WTC11 (cell line): Measurements from ENCODE around the gene CCDC12. TPM values are rescaled to one million over a fixed set of nuclear protein-coding genes. Genes with fewer than 3 reads are reported as not detected.

ENCODE experiments used
- ATAC-seq: fragments of 200-7000 bp; cut with Tn5 transposase; 2 replicates; pipeline ENCODE4 v1.10.0; 2021; ENCODE audit warnings: mild to moderate bottlenecking, moderate library complexity
- CTCF ChIA-PET: fragments of 300-600 bp; sonication (Branson Sonifier 250); formaldehyde crosslinking; loops from one replicate; lab custom pipeline; 2021; ENCODE audit warnings: antibody characterized with exemption; lab: Charles Lee
- POLR2A ChIA-PET: fragments of 350-600 bp; sonication (Branson Sonifier 250); formaldehyde crosslinking; loops from one replicate; lab custom pipeline; 2021; ENCODE audit warnings: antibody characterized with exemption; lab: Charles Lee
- DNase-seq: peaks from one replicate; pipeline ENCODE4 v3.0.0; 2021; ENCODE audit warnings: low spot score
- H3K27ac Mint-ChIP-seq: 2 replicates; pipeline ENCODE4 v1.8.0; 2021; ENCODE audit warnings: mixed read lengths
- H3K27me3 Mint-ChIP-seq: 2 replicates; pipeline ENCODE4 v1.8.0; 2021; ENCODE audit warnings: low read depth, mild to moderate bottlenecking, moderate library complexity, mixed read lengths
- H3K36me3 Mint-ChIP-seq: 2 replicates; pipeline ENCODE4 v1.8.0; 2021; ENCODE audit warnings: mixed read lengths
- H3K4me1 Mint-ChIP-seq: 2 replicates; pipeline ENCODE4 v1.8.0; 2022; ENCODE audit warnings: mixed read lengths
- H3K4me3 Mint-ChIP-seq: 2 replicates; pipeline ENCODE4 v1.8.0; 2021; ENCODE audit warnings: mild to moderate bottlenecking, moderate library complexity, mixed read lengths
- H3K9me3 Mint-ChIP-seq: 2 replicates; pipeline ENCODE4 v1.8.0; 2021; ENCODE audit warnings: mixed read lengths
- ATF1 ChIP-seq: sonication (generic); formaldehyde crosslinking; IDR thresholded peaks from 2 replicates; pipeline ENCODE4 v1.8.1; 2023; ENCODE audit warnings: mild to moderate bottlenecking, moderate library complexity, missing genetic modification reagents
- CBFB ChIP-seq: sonication (generic); formaldehyde crosslinking; IDR thresholded peaks from 2 replicates; pipeline ENCODE4 v1.8.1; 2022; ENCODE audit warnings: mild to moderate bottlenecking, low read depth, missing genetic modification reagents
- CREM ChIP-seq: sonication (generic); formaldehyde crosslinking; IDR thresholded peaks from 2 replicates; pipeline ENCODE4 v1.8.1; 2022; ENCODE audit warnings: mild to moderate bottlenecking, missing genetic modification reagents, moderate library complexity
- EMX1 ChIP-seq: fragments of 250-450 bp; sonication (Bioruptor Pico); IDR thresholded peaks from 2 replicates; pipeline ENCODE4 v1.8.0; 2021; ENCODE audit warnings: mild to moderate bottlenecking
- GTF2I ChIP-seq: fragments of 250-450 bp; sonication (Bioruptor Pico); conservative IDR thresholded peaks from 2 replicates; pipeline ENCODE4 v1.4.0; 2021; ENCODE audit warnings: mild to moderate bottlenecking
- HMGA2 ChIP-seq: fragments of 250-450 bp; sonication (Bioruptor Pico); IDR thresholded peaks from 2 replicates; pipeline ENCODE4 v1.4.0; 2021; ENCODE audit warnings: mild to moderate bottlenecking, moderate library complexity
- KAT7 ChIP-seq: sonication (generic); formaldehyde crosslinking; IDR thresholded peaks from 2 replicates; pipeline ENCODE4 v1.8.1; 2023; ENCODE audit warnings: missing genetic modification reagents, mild to moderate bottlenecking, borderline replicate concordance
- MXD4 ChIP-seq: fragments of 250-450 bp; sonication (Bioruptor Pico); IDR thresholded peaks from 2 replicates; pipeline ENCODE4 v1.8.0; 2021; ENCODE audit warnings: mild to moderate bottlenecking, moderate library complexity, borderline replicate concordance
- NFE2L1 ChIP-seq: sonication (generic); formaldehyde crosslinking; IDR thresholded peaks from 2 replicates; pipeline ENCODE4 v1.8.1; 2023; ENCODE audit warnings: missing genetic modification reagents
- NR1H2 ChIP-seq: sonication (generic); formaldehyde crosslinking; IDR thresholded peaks from 2 replicates; pipeline ENCODE4 v1.9.0; 2021; ENCODE audit warnings: mild to moderate bottlenecking, moderate library complexity, missing genetic modification reagents
- NR3C1 ChIP-seq: sonication (generic); formaldehyde crosslinking; conservative IDR thresholded peaks from 2 replicates; pipeline ENCODE4 v1.8.1; 2023; ENCODE audit warnings: low read depth, mild to moderate bottlenecking, missing genetic modification reagents
- RORB ChIP-seq: fragments of 250-450 bp; sonication (Bioruptor Pico); IDR thresholded peaks from 2 replicates; pipeline ENCODE4 v1.9.0; 2021; ENCODE audit warnings: mild to moderate bottlenecking
- TCF7 ChIP-seq: sonication (generic); formaldehyde crosslinking; IDR thresholded peaks from 2 replicates; pipeline ENCODE4 v1.8.0; 2022; ENCODE audit warnings: mild to moderate bottlenecking, low read depth, missing genetic modification reagents, moderate library complexity
- ZNF121 ChIP-seq: sonication (generic); formaldehyde crosslinking; IDR thresholded peaks from 2 replicates; pipeline ENCODE4 v1.8.0; 2023; ENCODE audit warnings: missing genetic modification reagents
- ZNF138 ChIP-seq: sonication (generic); formaldehyde crosslinking; conservative IDR thresholded peaks from 2 replicates; pipeline ENCODE4 v1.8.1; 2022; ENCODE audit warnings: mild to moderate bottlenecking, moderate library complexity, missing genetic modification reagents
- ZNF219 ChIP-seq: sonication (generic); formaldehyde crosslinking; IDR thresholded peaks from 2 replicates; pipeline ENCODE4 v1.8.0; 2023; ENCODE audit warnings: missing genetic modification reagents, mild to moderate bottlenecking, borderline replicate concordance
- ZNF232 ChIP-seq: sonication (generic); formaldehyde crosslinking; IDR thresholded peaks from 2 replicates; pipeline ENCODE4 v1.8.0; 2022; ENCODE audit warnings: mild to moderate bottlenecking, missing genetic modification reagents
- ZNF317 ChIP-seq: sonication (generic); formaldehyde crosslinking; IDR thresholded peaks from 2 replicates; pipeline ENCODE4 v1.8.1; 2023; ENCODE audit warnings: low read depth, mild to moderate bottlenecking, moderate library complexity, missing genetic modification reagents, borderline replicate concordance
- ZNF423 ChIP-seq: fragments of 250-450 bp; sonication (Bioruptor Pico); IDR thresholded peaks from 2 replicates; pipeline ENCODE4 v2.1.2; 2022; ENCODE audit warnings: mild to moderate bottlenecking, moderate library complexity
- ZNF671 ChIP-seq: fragments of 250-450 bp; sonication (Bioruptor Pico); IDR thresholded peaks from 2 replicates; pipeline ENCODE4 v1.8.0; 2021; ENCODE audit warnings: mild to moderate bottlenecking
- total RNA-seq: library from RNA; stranded (reverse); gene quantifications from 3 replicates; pipeline ENCODE4 v1.2.3, GENCODE V29; 2021
- TF ChIP-seq, protein P1 (sequence below): fragments of 250-450 bp; sonication (Bioruptor Pico); conservative IDR thresholded peaks from 2 replicates; pipeline ENCODE4 v1.9.0; 2021; ENCODE audit warnings: mild to moderate bottlenecking
- TF ChIP-seq, protein P2 (sequence below): fragments of 250-450 bp; sonication (Bioruptor Pico); IDR thresholded peaks from 2 replicates; pipeline ENCODE4 v1.8.0; 2021; ENCODE audit warnings: mild to moderate bottlenecking
- TF ChIP-seq, protein P3 (sequence below): sonication (generic); formaldehyde crosslinking; IDR thresholded peaks from 2 replicates; pipeline ENCODE4 v1.8.0; 2022; ENCODE audit warnings: mild to moderate bottlenecking, missing genetic modification reagents
- TF ChIP-seq, protein P4 (sequence below): sonication (generic); formaldehyde crosslinking; IDR thresholded peaks from 2 replicates; pipeline ENCODE4 v1.8.1; 2022; ENCODE audit warnings: missing genetic modification reagents, borderline replicate concordance
- TF ChIP-seq, protein P5 (sequence below): sonication (generic); formaldehyde crosslinking; IDR thresholded peaks from 2 replicates; pipeline ENCODE4 v1.8.0; 2022; ENCODE audit warnings: missing genetic modification reagents

Gene CCDC12
- total RNA-seq, 1 experiment from 2014 or later = 59.1 TPM

DNA sequence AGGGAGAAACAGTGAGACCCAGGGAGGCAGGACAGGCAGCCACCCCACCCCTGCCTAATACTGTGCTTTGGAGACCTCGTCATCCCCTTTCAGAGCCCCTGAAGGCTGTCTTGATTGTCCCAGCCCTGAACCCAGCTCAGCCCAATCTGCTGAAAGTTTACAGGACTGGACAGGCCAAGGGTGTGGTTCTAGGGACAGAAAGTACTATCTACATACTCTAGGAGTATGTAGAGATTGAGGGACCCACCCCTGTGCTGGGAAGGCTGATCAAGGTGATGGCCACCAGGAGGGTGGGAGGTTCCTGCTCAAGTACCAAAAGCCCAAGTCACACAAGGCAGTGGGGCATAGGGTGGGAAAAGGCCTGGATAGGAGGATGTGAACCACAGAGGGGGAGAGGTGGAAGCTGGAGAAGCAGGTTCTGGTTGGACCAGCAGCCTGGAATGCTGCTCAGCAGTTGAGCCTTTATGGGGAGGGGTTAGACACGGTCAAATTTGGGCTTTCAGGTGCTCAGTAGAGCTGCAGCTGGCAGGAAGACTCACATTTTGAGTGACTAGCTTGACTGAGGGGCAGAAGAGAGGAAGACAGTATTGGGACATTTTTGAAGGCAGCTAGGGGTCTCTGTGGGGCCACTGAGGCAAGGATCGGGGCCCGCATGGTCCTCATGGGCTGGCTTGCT, 9.6 kb upstream of the CCDC12 start (continued):
- TF ChIP-seq ATF1 (CRISPR knock-in tag) = no peak
- TF ChIP-seq, protein P1, sequence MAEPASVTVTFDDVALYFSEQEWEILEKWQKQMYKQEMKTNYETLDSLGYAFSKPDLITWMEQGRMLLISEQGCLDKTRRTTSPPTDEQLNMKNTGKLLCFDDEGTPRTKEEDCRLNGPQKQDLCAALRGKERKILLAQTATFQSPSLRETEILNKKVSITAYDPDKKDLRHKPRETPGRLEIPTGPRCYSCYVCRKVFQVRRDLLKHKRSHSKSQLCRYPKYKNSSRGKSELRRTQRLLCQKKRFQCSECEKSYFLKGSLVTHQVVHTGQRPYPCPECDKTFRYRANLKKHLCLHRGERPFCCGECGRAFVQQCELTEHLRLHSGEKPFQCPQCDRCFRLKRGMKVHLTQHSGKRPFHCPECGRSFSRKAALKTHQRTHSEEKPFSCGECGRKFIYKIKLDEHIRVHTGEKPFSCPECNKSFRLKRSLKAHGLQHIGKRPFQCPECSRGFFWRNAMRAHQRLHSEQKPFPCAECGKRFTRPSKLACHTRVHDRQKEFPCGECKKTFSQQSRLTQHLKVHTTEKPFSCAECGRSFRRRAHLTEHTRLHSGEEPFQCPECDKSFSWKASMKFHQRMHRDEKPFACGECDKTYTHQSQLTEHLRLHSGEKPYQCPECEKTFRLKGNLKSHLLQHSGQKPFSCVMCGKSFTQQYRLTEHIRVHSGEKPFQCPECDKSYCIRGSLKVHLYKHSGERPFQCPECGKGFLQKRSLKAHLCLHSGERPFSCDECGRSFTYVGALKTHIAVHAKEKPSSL (CRISPR knock-in tag) = no peak
- no peak for TF ChIP-seq NR1H2 (CRISPR knock-in tag)
- TF ChIP-seq MXD4 (CRISPR knock-in tag) = no peak
- no peak for TF ChIP-seq CREM (CRISPR knock-in tag)
- no peak for TF ChIP-seq RORB (CRISPR knock-in tag)

DNA sequence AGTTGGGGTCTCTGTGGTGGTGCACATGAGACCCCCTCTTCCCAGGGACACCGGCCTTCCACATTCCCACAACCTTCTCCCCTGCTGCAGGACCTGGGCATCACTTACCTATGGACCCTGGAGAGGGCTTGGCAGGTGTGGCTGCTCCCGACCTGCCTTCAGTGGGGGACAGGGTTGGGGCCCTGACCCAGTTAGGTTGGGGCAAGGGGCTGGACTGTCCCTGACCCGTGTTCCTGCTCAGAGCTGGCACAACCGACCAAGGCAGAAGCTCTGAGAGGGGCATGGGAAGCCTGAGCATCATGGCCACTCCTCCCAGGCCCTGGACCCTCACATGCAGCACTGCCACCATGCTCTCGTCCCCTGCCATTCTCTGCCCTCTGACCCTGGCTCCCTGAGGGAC, 9.0 kb upstream of the CCDC12 start:
- no peaks in the 10 kb centered on the region for H3K9me3 Mint-ChIP-seq
- H3K4me1 Mint-ChIP-seq = peaks cover 49% of the 10 kb centered on the region
- no peak overlapping the region for H3K27ac Mint-ChIP-seq
- CTCF ChIA-PET = interaction anchor here (2.0 kb wide), 1 partner anchor 62 kb away, joined by 5 read pairs; no protein-coding TSS in a partner anchor
- DNase-seq (no peak), ATAC-seq (no peak)
- peaks cover 5% of the 10 kb centered on the region; the same call in 1 of the 2 replicates for H3K36me3 Mint-ChIP-seq
- TF ChIP-seq ZNF423 (CRISPR knock-in tag) (no peak), ATF1 (CRISPR knock-in tag) (no peak), NFE2L1 (no peak), ZNF138 (CRISPR knock-in tag) (no peak), GTF2I (CRISPR knock-in tag) (no peak), KAT7 (CRISPR knock-in tag) (no peak), EMX1 (CRISPR knock-in tag) (no peak), NR3C1 (CRISPR knock-in tag) (no peak), HMGA2 (CRISPR knock-in tag) (no peak), ZNF121 (no peak), TCF7 (CRISPR knock-in tag) (no peak), ZNF219 (no peak), ZNF317 (no peak), ZNF671 (CRISPR knock-in tag) (no peak), CBFB (no peak), ZNF232 (CRISPR knock-in tag) (no peak)
- TF ChIP-seq, protein P2, sequence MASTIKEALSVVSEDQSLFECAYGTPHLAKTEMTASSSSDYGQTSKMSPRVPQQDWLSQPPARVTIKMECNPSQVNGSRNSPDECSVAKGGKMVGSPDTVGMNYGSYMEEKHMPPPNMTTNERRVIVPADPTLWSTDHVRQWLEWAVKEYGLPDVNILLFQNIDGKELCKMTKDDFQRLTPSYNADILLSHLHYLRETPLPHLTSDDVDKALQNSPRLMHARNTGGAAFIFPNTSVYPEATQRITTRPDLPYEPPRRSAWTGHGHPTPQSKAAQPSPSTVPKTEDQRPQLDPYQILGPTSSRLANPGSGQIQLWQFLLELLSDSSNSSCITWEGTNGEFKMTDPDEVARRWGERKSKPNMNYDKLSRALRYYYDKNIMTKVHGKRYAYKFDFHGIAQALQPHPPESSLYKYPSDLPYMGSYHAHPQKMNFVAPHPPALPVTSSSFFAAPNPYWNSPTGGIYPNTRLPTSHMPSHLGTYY (CRISPR knock-in tag) = no peak
- TF ChIP-seq, protein P3, sequence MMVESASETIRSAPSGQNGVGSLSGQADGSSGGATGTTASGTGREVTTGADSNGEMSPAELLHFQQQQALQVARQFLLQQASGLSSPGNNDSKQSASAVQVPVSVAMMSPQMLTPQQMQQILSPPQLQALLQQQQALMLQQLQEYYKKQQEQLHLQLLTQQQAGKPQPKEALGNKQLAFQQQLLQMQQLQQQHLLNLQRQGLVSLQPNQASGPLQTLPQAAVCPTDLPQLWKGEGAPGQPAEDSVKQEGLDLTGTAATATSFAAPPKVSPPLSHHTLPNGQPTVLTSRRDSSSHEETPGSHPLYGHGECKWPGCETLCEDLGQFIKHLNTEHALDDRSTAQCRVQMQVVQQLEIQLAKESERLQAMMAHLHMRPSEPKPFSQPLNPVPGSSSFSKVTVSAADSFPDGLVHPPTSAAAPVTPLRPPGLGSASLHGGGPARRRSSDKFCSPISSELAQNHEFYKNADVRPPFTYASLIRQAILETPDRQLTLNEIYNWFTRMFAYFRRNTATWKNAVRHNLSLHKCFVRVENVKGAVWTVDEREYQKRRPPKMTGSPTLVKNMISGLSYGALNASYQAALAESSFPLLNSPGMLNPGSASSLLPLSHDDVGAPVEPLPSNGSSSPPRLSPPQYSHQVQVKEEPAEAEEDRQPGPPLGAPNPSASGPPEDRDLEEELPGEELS = no peak
- TF ChIP-seq, protein P4, sequence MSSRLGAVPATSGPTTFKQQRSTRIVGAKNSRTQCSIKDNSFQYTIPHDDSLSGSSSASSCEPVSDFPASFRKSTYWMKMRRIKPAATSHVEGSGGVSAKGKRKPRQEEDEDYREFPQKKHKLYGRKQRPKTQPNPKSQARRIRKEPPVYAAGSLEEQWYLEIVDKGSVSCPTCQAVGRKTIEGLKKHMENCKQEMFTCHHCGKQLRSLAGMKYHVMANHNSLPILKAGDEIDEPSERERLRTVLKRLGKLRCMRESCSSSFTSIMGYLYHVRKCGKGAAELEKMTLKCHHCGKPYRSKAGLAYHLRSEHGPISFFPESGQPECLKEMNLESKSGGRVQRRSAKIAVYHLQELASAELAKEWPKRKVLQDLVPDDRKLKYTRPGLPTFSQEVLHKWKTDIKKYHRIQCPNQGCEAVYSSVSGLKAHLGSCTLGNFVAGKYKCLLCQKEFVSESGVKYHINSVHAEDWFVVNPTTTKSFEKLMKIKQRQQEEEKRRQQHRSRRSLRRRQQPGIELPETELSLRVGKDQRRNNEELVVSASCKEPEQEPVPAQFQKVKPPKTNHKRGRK (CRISPR knock-in tag) = no peak
- TF ChIP-seq, protein P5, sequence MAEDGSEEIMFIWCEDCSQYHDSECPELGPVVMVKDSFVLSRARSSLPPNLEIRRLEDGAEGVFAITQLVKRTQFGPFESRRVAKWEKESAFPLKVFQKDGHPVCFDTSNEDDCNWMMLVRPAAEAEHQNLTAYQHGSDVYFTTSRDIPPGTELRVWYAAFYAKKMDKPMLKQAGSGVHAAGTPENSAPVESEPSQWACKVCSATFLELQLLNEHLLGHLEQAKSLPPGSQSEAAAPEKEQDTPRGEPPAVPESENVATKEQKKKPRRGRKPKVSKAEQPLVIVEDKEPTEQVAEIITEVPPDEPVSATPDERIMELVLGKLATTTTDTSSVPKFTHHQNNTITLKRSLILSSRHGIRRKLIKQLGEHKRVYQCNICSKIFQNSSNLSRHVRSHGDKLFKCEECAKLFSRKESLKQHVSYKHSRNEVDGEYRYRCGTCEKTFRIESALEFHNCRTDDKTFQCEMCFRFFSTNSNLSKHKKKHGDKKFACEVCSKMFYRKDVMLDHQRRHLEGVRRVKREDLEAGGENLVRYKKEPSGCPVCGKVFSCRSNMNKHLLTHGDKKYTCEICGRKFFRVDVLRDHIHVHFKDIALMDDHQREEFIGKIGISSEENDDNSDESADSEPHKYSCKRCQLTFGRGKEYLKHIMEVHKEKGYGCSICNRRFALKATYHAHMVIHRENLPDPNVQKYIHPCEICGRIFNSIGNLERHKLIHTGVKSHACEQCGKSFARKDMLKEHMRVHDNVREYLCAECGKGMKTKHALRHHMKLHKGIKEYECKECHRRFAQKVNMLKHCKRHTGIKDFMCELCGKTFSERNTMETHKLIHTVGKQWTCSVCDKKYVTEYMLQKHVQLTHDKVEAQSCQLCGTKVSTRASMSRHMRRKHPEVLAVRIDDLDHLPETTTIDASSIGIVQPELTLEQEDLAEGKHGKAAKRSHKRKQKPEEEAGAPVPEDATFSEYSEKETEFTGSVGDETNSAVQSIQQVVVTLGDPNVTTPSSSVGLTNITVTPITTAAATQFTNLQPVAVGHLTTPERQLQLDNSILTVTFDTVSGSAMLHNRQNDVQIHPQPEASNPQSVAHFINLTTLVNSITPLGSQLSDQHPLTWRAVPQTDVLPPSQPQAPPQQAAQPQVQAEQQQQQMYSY (CRISPR knock-in tag) = no peak
- POLR2A ChIA-PET = no interaction called here
- no peak overlapping the region for H3K4me3 Mint-ChIP-seq
- H3K27me3 Mint-ChIP-seq = peaks cover 5% of the 10 kb centered on the region
